WTC11 (cell line): ENCODE results near the gene ZNF22. TPM values are rescaled to one million over a fixed set of nuclear protein-coding genes. Genes with fewer than 3 reads are reported as not detected.

Source experiments
- ATAC-seq: fragments of 200-7000 bp; cut with Tn5 transposase; 2 replicates; pipeline ENCODE4 v1.10.0; 2021; ENCODE audit warnings: mild to moderate bottlenecking, moderate library complexity
- CTCF ChIA-PET: fragments of 300-600 bp; sonication (Branson Sonifier 250); formaldehyde crosslinking; loops from one replicate; lab custom pipeline; 2021; ENCODE audit warnings: antibody characterized with exemption; lab: Charles Lee
- POLR2A ChIA-PET: fragments of 350-600 bp; sonication (Branson Sonifier 250); formaldehyde crosslinking; loops from one replicate; lab custom pipeline; 2021; ENCODE audit warnings: antibody characterized with exemption; lab: Charles Lee
- DNase-seq: peaks from one replicate; pipeline ENCODE4 v3.0.0; 2021; ENCODE audit warnings: low spot score
- H3K27ac Mint-ChIP-seq: 2 replicates; pipeline ENCODE4 v1.8.0; 2021; ENCODE audit warnings: mixed read lengths
- H3K27me3 Mint-ChIP-seq: 2 replicates; pipeline ENCODE4 v1.8.0; 2021; ENCODE audit warnings: low read depth, mild to moderate bottlenecking, moderate library complexity, mixed read lengths
- H3K36me3 Mint-ChIP-seq: 2 replicates; pipeline ENCODE4 v1.8.0; 2021; ENCODE audit warnings: mixed read lengths
- H3K4me1 Mint-ChIP-seq: 2 replicates; pipeline ENCODE4 v1.8.0; 2022; ENCODE audit warnings: mixed read lengths
- H3K4me3 Mint-ChIP-seq: 2 replicates; pipeline ENCODE4 v1.8.0; 2021; ENCODE audit warnings: mild to moderate bottlenecking, moderate library complexity, mixed read lengths
- H3K9me3 Mint-ChIP-seq: 2 replicates; pipeline ENCODE4 v1.8.0; 2021; ENCODE audit warnings: mixed read lengths
- ARID4B ChIP-seq: sonication (generic); formaldehyde crosslinking; IDR thresholded peaks from 2 replicates; pipeline ENCODE4 v1.8.0; 2023; ENCODE audit warnings: missing genetic modification reagents, mild to moderate bottlenecking, borderline replicate concordance
- ATF1 ChIP-seq: sonication (generic); formaldehyde crosslinking; IDR thresholded peaks from 2 replicates; pipeline ENCODE4 v1.8.1; 2023; ENCODE audit warnings: mild to moderate bottlenecking, moderate library complexity, missing genetic modification reagents
- CREB1 ChIP-seq: sonication (generic); formaldehyde crosslinking; IDR thresholded peaks from 2 replicates; pipeline ENCODE4 v1.8.0; 2023; ENCODE audit warnings: mild to moderate bottlenecking, missing genetic modification reagents
- E2F4 ChIP-seq: sonication (generic); formaldehyde crosslinking; IDR thresholded peaks from 2 replicates; pipeline ENCODE4 v1.8.1; 2022; ENCODE audit warnings: low read depth, mild to moderate bottlenecking, moderate library complexity, missing genetic modification reagents, borderline replicate concordance
- E2F5 ChIP-seq: sonication (generic); formaldehyde crosslinking; IDR thresholded peaks from 2 replicates; pipeline ENCODE4 v1.8.1; 2022; ENCODE audit warnings: mild to moderate bottlenecking, moderate library complexity, missing genetic modification reagents
- FOXP1 ChIP-seq: sonication (generic); formaldehyde crosslinking; IDR thresholded peaks from 2 replicates; pipeline ENCODE4 v1.8.0; 2022; ENCODE audit warnings: missing genetic modification reagents, mild to moderate bottlenecking, moderate library complexity, borderline replicate concordance
- HMGA2 ChIP-seq: fragments of 250-450 bp; sonication (Bioruptor Pico); IDR thresholded peaks from 2 replicates; pipeline ENCODE4 v1.4.0; 2021; ENCODE audit warnings: mild to moderate bottlenecking, moderate library complexity
- JAZF1 ChIP-seq: fragments of 250-450 bp; sonication (Bioruptor Pico); IDR thresholded peaks from 2 replicates; pipeline ENCODE4 v1.9.0; 2021; ENCODE audit warnings: moderate library complexity, mild to moderate bottlenecking, inconsistent platforms
- MAX ChIP-seq: sonication (generic); formaldehyde crosslinking; IDR thresholded peaks from 2 replicates; pipeline ENCODE4 v1.8.0; 2022; ENCODE audit warnings: mild to moderate bottlenecking, missing genetic modification reagents
- MYBL2 ChIP-seq: sonication (generic); formaldehyde crosslinking; IDR thresholded peaks from 2 replicates; pipeline ENCODE4 v1.8.1; 2023; ENCODE audit warnings: mild to moderate bottlenecking, moderate library complexity, missing genetic modification reagents
- NFE2L1 ChIP-seq: sonication (generic); formaldehyde crosslinking; IDR thresholded peaks from 2 replicates; pipeline ENCODE4 v1.8.1; 2023; ENCODE audit warnings: missing genetic modification reagents
- SP1 ChIP-seq: sonication (generic); formaldehyde crosslinking; conservative IDR thresholded peaks from 2 replicates; pipeline ENCODE4 v1.8.1; 2022; ENCODE audit warnings: missing genetic modification reagents
- TEAD1 ChIP-seq: sonication (generic); formaldehyde crosslinking; IDR thresholded peaks from 2 replicates; pipeline ENCODE4 v1.8.0; 2022; ENCODE audit warnings: mild to moderate bottlenecking, missing genetic modification reagents
- TP53 ChIP-seq: sonication (generic); formaldehyde crosslinking; IDR thresholded peaks from 2 replicates; pipeline ENCODE4 v1.8.1; 2023; ENCODE audit warnings: mild to moderate bottlenecking, missing genetic modification reagents
- ZBTB43 ChIP-seq: sonication (generic); formaldehyde crosslinking; IDR thresholded peaks from 2 replicates; pipeline ENCODE4 v1.8.1; 2023; ENCODE audit warnings: mild to moderate bottlenecking, missing genetic modification reagents
- ZNF121 ChIP-seq: sonication (generic); formaldehyde crosslinking; IDR thresholded peaks from 2 replicates; pipeline ENCODE4 v1.8.0; 2023; ENCODE audit warnings: missing genetic modification reagents
- ZNF138 ChIP-seq: sonication (generic); formaldehyde crosslinking; conservative IDR thresholded peaks from 2 replicates; pipeline ENCODE4 v1.8.1; 2022; ENCODE audit warnings: mild to moderate bottlenecking, moderate library complexity, missing genetic modification reagents
- ZNF671 ChIP-seq: fragments of 250-450 bp; sonication (Bioruptor Pico); IDR thresholded peaks from 2 replicates; pipeline ENCODE4 v1.8.0; 2021; ENCODE audit warnings: mild to moderate bottlenecking
- total RNA-seq: library from RNA; stranded (reverse); gene quantifications from 3 replicates; pipeline ENCODE4 v1.2.3, GENCODE V29; 2021

The ZNF22 gene
- total RNA-seq, 1 experiment from 2014 or later, result 31.0 TPM

- TF ChIP-seq ARID4B (CRISPR knock-in tag), result no peak
- TF ChIP-seq TP53 (CRISPR knock-in tag), result no peak
- TF ChIP-seq ZNF671 (CRISPR knock-in tag), result no peak
These were observed 35.0 kb downstream of the ZNF22 start (continued) for GRCh38 chr10:45035673-45036072.

GRCh38 chr10:45040921-45041542, 40.3 kb downstream of the ZNF22 start:
- ATAC-seq (no peak), DNase-seq (no peak)
- Mint-ChIP-seq H3K36me3 (no peaks in the 10 kb centered on the region), H3K9me3 (peaks cover 9% of the 10 kb centered on the region), H3K27me3 (no peaks in the 10 kb centered on the region), H3K4me1 (peaks cover 38% of the 10 kb centered on the region), H3K27ac (no peak overlapping the region), H3K4me3 (no peak overlapping the region)
- ChIA-PET POLR2A (no interaction called here), CTCF (no interaction called here)
- TF ChIP-seq TEAD1 (CRISPR knock-in tag) (no peak), E2F4 (CRISPR knock-in tag) (no peak), ZNF121 (CRISPR knock-in tag) (no peak), FOXP1 (CRISPR knock-in tag) (no peak), SP1 (CRISPR knock-in tag) (no peak), ARID4B (CRISPR knock-in tag) (no peak), ATF1 (no peak), NFE2L1 (CRISPR knock-in tag) (no peak), E2F5 (CRISPR knock-in tag) (no peak), MAX (CRISPR knock-in tag) (no peak), HMGA2 (CRISPR knock-in tag) (no peak), MYBL2 (CRISPR knock-in tag) (no peak), ZBTB43 (CRISPR knock-in tag) (no peak), ZNF138 (CRISPR knock-in tag) (no peak), CREB1 (no peak), JAZF1 (CRISPR knock-in tag) (no peak)
